ENCODE measurements around the gene MYH7. TPM values are rescaled to one million over a fixed set of nuclear protein-coding genes. Genes with fewer than 3 reads are reported as not detected.

MYH7 gene
- total RNA-seq, 1 donor from 2014 or later, result not detected

DNA sequence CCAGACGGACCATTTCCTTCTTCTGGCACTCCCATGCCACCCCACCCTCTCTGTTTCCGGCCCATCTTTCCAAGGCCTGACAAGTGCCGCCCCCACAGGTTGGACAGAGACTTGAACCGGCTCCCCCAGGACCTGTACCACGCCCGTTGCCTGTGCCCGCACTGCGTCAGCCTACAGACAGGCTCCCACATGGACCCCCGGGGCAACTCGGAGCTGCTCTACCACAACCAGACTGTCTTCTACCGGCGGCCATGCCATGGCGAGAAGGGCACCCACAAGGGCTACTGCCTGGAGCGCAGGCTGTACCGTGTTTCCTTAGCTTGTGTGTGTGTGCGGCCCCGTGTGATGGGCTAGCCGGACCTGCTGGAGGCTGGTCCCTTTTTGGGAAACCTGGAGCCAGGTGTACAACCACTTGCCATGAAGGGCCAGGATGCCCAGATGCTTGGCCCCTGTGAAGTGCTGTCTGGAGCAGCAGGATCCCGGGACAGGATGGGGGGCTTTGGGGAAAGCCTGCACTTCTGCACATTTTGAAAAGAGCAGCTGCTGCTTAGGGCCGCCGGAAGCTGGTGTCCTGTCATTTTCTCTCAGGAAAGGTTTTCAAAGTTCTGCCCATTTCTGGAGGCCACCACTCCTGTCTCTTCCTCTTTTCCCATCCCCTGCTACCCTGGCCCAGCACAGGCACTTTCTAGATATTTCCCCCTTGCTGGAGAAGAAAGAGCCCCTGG, 59.8 kb downstream of the MYH7 start:
- DNase-seq (ENCODE audit: low spot score), result no peak

DNA sequence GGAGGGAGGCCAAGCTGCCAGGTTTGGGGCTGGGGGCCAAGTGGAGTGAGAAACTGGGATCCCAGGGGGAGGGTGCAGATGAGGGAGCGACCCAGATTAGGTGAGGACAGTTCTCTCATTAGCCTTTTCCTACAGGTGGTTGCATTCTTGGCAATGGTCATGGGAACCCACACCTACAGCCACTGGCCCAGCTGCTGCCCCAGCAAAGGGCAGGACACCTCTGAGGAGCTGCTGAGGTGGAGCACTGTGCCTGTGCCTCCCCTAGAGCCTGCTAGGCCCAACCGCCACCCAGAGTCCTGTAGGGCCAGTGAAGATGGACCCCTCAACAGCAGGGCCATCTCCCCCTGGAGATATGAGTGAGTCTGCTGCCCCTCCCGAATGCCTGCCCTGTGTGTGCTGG, 62.4 kb downstream of the MYH7 start:
- DNase-seq (ENCODE audit: low spot score), result no peak

DNA sequence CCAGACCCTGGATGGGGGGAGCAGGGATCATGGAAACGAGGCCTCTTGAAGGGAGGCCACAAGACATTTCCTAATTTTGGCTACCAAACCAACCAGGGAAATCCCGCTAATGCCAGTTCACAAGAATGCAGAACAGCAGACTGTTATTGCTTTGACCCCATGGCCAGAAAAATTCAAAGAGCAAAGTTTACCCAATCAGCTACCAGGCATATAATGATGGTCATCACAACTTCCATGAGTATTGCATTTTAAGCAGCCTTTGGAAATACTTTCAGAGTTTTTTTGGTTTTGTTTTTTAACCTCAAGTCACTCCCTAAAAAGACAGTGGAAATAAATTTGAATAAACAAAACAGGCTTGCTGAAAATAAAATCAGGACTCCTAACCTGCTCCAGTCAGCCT, 63.0 kb downstream of the MYH7 start, which contains the start of gene IL25:
Gene IL25 (plus strand): TSS at position 301 of the 400 bp plus-strand sequence.
- DNase-seq (ENCODE audit: low spot score), result no peak

DNA sequence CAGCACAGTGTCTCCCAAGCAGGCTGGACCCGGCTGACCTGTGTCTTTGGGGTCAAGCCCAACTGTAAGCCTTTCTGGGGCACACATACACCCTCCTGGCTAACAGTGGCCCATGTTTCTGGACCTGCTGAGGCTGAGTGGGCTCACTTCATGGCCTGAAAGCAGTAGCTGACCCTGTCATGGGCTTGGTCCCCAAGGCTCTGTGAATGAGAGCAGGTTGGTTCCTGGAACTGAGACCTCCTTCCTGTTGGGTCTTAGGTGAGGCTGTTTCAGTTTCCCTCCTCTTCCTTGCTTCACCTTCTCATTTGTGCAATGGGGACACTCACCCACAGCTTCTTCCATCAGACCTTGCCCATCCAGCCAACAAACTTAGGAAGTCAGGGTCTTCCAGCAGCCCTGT, 63.6 kb downstream of the MYH7 start:
- no peak for DNase-seq (ENCODE audit: low spot score)

DNA sequence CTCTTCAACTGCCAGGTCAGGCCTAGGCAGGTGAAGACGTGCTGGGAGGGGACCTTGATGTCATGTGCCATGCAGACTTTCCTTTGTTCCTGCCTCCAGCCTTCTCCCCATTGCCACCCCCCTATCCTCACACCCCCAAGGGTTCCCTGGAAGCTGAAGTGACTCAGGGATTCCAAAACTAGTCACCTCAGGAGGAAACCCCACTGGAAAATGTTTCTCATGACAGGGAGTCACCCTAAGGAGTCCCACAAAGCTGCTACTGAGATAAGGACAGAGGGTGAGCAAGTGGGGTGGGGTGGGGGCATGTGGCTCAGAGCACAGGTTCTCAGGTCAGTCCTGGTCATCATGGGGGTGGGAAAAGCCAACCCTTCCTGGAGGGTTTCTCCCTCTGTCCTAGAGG, 65.2 kb downstream of the MYH7 start:
- DNase-seq (ENCODE audit: low spot score), result no peak

DNA sequence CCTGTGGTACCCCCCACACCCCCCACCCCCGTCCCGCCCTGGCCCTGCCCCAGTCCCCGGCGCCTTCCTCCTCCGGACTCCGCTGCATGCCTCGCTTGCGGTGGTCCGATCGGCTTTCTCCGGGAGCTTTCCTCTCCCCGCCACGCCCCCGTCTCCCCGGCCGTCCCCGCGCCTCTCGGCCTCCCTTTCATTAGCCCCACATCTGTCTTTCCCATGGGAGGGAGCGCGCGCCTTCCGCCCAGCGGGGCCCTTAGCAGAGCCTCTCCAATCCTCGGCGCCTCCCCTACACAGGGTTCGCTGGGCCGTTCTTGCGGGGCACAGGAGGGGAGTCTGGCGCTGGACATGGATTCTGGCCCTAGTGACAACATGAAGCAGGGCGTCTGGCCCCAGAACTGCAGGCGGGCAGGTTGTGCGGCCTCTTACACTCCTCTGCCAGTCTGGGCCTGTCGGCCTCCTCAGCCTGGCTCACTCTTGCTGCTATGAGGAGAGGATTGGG, 69.0 kb downstream of the MYH7 start:
- no peak for DNase-seq (ENCODE audit: low spot score)

DNA sequence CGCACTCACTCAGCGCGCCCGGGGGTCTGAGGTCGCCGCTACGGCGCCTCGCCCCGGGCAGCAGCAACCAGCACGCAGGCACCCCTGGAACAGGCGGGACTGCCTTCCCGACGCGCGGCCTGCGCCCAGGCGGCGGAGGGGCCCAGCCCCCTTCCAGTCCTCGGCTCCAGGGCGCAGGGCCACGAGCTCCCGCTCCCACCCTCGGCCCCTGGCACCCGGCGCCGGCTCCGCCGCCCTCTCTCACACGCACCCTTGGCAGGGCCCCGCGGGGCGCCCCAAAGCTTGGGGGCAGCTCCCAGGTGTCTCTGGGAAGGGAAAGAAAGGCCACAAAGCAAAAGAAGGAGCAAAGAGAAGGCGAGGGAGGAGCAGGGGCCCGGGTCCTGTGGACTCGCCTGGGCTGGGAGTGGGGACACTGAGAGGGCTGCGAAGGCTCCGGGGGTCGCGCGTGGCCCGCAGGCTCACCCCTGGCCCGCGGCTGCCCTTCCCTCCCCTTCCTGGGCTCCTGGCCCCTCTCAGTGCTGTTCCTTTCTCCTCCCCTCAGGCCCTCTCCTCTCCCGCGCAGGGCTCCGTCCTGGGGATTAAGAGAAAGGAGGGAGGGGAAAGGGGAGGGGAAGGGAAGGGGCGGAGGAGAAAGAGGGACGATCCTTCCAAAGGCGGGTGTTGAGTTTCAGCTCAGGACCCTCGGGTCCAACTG, 69.6 kb downstream of the MYH7 start:
- no peak for DNase-seq (ENCODE audit: low spot score)

DNA sequence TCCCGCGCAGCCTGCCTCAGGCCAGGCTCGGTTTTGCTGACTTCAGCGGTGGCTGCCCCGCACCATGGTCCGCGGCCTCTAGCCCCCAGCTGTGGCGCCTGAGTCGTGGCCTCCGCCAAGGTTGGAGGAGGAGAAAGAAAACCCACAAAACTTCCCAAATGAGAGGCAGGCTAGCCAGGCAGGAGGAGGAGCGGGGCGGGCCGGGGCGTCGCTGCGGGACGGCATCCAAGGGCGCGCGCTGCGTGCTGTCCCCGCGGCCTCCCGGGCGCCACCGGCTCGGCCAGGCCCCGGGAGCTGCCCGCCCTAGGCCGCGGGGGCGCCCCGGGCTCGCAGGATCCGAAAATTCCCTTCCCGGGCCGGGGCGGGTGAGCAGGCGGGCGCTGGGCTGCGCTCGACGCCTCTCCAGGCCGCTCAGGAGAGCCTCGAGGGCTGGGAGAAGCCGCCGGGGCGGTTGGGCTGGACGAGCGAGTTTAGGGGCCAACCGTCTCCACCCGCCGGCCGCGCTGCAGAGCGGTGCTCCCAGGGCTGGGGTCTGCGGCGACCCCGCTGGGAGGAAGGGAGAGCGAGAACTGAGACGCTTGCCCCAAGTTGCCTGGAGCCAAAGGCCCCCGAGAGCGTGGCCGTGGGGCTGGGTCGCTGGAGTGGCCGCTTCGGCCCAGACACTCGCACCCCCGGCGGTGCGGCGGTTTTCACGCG, 70.3 kb downstream of the MYH7 start, which contains the start of gene EFS:
Gene EFS (minus strand): TSS at position 137 of the 696 bp plus-strand sequence. CDS start 147 bp downstream, outside the sequence.
- DNase-seq (ENCODE audit: low spot score), result no peak

DNA sequence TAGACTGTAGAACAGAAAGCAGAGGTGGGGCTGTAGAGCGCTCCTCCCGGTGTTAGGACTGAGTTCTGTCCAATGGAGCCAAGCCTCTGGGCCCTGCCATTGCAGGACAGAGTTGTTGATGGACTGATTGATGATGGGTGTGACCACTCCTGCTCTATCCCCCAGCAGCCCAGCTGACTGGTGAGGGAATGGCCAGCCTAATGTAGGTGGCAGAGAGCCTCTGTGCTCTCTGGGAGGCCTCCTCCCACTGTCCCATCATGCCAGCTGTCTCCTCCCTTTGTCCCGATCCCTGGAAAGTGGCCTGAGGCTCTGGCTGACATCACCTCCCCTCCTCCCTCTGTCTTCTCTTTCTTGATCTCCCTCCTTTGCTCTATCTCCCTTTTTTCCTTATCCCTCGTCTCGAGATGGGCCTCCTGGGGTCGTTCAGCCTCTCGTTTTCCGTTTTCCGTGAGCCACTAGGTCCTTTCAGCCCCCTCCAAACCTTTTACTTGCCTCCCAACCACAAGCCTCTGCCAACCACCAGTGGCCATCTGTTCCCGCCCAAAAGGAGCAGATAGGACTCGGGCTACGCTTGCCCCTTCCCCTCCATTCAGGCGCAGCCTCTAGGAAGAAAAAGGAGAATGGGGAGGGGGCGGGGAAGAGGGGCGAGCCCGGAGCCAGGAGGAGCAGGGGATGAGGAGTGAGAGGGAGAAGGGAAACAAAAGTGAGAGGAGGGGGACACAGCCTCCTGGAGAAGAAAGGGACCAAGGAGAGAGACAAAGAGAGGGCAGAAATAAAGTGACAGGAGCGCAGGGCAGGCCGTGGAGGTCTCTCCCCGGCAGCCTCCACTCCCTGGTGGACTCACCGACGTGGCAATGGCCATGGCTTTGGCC, 71.1 kb downstream of the MYH7 start:
- peak; percentile 49 for DNase-seq (ENCODE audit: low spot score)

Small RNA genes within 50 kb of the gene (microRNA-seq; reads per million reads assigned to microRNA genes)
- gene MIR208A (ENCODE audit: borderline number of aligned reads) (16.7 reads per million, percentile 15 among the genes with 10 or more reads in this experiment), gene MIR208B (ENCODE audit: borderline number of aligned reads) (74.8 reads per million, percentile 41 among the genes with 10 or more reads in this experiment)

Other genes starting within 250 kb of the MYH7 start
- not detected for gene RNF212B, start 197.7 kb downstream of the MYH7 start, total RNA-seq
- 6.8 TPM for gene HOMEZ, start 149.5 kb downstream of the MYH7 start, total RNA-seq
- 8.0 TPM for gene PPP1R3E, start 132.8 kb downstream of the MYH7 start, total RNA-seq
- 60.1 TPM for gene BCL2L2, start 128.8 kb downstream of the MYH7 start, total RNA-seq
- 129 TPM for gene PABPN1, start 114.2 kb downstream of the MYH7 start, total RNA-seq
- gene SLC22A17, start 82.8 kb downstream of the MYH7 start, total RNA-seq, result 7.0 TPM
- 15.5 TPM for gene EFS, start 70.5 kb downstream of the MYH7 start, total RNA-seq
- not detected for gene IL25, start 62.9 kb downstream of the MYH7 start, total RNA-seq
- gene CMTM5, start 58.6 kb downstream of the MYH7 start, total RNA-seq, result not detected
- gene MYH6, start 27.4 kb downstream of the MYH7 start, total RNA-seq, result not detected
- gene NGDN, start 34.0 kb upstream of the MYH7 start, total RNA-seq, result 29.7 TPM
- gene ZFHX2, start 116.1 kb upstream of the MYH7 start, total RNA-seq, result 3.1 TPM
- gene THTPA, start 120.6 kb upstream of the MYH7 start, total RNA-seq, result 16.7 TPM
- gene AP1G2, start 132.1 kb upstream of the MYH7 start, total RNA-seq, result 32.8 TPM
- gene JPH4, start 143.1 kb upstream of the MYH7 start, total RNA-seq, result 1.1 TPM
- gene DHRS2, start 200.7 kb upstream of the MYH7 start, total RNA-seq, result not detected